CD4-positive, alpha-beta T cell treated with Interleukin-1 beta for 1 hour (primary cell): ENCODE measurements around the gene IMPACT.

ENCODE experiments used
- DNase-seq, 2 donors: peaks; one replicate each; pipeline ENCODE4 v3.0.0-alpha.2; 2020 to 2022

The IMPACT gene

GRCh38 chr18:24427484-24427883 lies 1.0 kb downstream of the IMPACT start:
- no peak for DNase-seq

GRCh38 chr18:24428709-24429108 lies 2.2 kb downstream of the IMPACT start:
- DNase-seq = no peak

GRCh38 chr18:24429188-24429587 lies 2.7 kb downstream of the IMPACT start:
- no peak for DNase-seq

- no peak for DNase-seq
These were observed 6.1 kb downstream of the IMPACT start for GRCh38 chr18:24432618-24433017.

GRCh38 chr18:24436939-24437338 lies 10.5 kb downstream of the IMPACT start:
- DNase-seq = no peak

- no peak for DNase-seq
These were observed 17.4 kb downstream of the IMPACT start for GRCh38 chr18:24443870-24444269.

- no peak for DNase-seq
These were observed 20.0 kb downstream of the IMPACT start for GRCh38 chr18:24446453-24446852.

GRCh38 chr18:24446953-24447538 lies 20.6 kb downstream of the IMPACT start:
- no peak for DNase-seq

- DNase-seq = no peak
These were observed 21.5 kb downstream of the IMPACT start for GRCh38 chr18:24447961-24448360.

GRCh38 chr18:24456549-24456948 lies 30.1 kb downstream of the IMPACT start:
- DNase-seq = no peak

GRCh38 chr18:24459772-24460171 lies 33.3 kb downstream of the IMPACT start:
- DNase-seq = no peak

GRCh38 chr18:24460388-24460787 lies 33.9 kb downstream of the IMPACT start, which contains the start of gene HRH4:
HRH4 (plus strand) TSS chr18:24460637; CDS start chr18:24460729, 92 bp downstream.
- DNase-seq = no peak

GRCh38 chr18:24461996-24462395 lies 35.5 kb downstream of the IMPACT start:
- no peak for DNase-seq

GRCh38 chr18:24462838-24463775 lies 36.6 kb downstream of the IMPACT start:
- no peak for DNase-seq

GRCh38 chr18:24465486-24465885 lies 39.0 kb downstream of the IMPACT start:
- no peak for DNase-seq

- no peak for DNase-seq
These were observed 40.3 kb downstream of the IMPACT start for GRCh38 chr18:24466771-24467170.

- no peak for DNase-seq
These were observed 43.6 kb downstream of the IMPACT start for GRCh38 chr18:24470022-24470618.

GRCh38 chr18:24470805-24471204 lies 44.3 kb downstream of the IMPACT start:
- DNase-seq = no peak

GRCh38 chr18:24472591-24472990 lies 46.1 kb downstream of the IMPACT start:
- DNase-seq = no peak

GRCh38 chr18:24474406-24474805 lies 47.9 kb downstream of the IMPACT start:
- DNase-seq = no peak

GRCh38 chr18:24475926-24476589 lies 49.6 kb downstream of the IMPACT start:
- DNase-seq = no peak

- DNase-seq = no peak
These were observed 52.9 kb downstream of the IMPACT start for GRCh38 chr18:24479371-24479770.

GRCh38 chr18:24482821-24483220 lies 56.4 kb downstream of the IMPACT start:
- DNase-seq = no peak
